Measurements from ENCODE around the gene NPC1. TPM values are rescaled to one million over a fixed set of nuclear protein-coding genes. Genes with fewer than 3 reads are reported as not detected.

The NPC1 gene
- total and polyA plus RNA-seq, 2 donors (not counting 3 experiments of a cell fraction or from before 2014, with no cell fraction given), result 40.6 to 45.2 TPM

DNA sequence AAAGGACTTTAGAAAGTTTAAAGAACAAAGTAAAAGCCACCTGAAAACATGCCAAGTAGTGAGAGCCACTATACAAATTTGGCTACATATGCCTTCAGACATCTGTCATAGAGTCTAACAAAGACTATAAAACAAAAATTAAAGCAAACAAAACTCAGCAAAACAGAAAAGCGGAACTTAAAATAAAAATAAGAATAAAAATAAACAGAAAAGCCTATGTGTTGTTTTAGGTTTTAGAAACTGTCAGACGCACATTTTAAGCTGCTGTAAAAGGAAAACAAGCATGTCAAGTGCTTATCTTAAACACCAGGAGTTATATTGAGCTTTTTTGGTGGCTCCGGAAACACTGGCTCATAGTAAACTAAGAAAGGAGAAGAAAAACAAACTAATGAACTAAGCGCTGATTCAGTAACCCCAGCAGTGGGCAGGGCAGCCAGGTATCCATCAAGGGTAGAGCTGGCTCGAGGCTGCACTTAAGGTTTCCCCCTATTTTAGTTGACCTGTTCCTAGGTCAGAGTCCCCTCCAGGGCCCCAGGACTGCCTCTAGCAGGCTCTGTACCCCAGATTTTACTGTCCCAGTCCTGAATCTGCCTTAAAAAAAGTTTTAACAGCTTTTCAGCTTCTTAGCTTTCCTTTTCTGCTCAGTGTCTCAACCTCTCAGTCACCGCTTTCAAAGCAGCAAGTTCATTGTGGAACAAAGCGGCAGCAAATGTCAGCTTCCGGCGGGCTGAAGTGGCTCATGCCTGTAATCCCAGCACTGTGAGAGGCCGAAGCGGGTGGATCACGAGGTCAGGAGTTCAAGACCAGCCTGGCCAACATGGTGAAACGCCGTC lies 98.4 kb downstream of the NPC1 start:
- FAIRE-seq (peak; percentile 87), DNase-seq (ENCODE audit: low read depth, low spot score) (peak; percentile 91)
- Histone ChIP-seq H3K27me3 (ENCODE audit: control insufficient read depth in 2 of 2, insufficient read depth in 2 of 2, low read length in 2 of 2) (no peaks in the 10 kb centered on the region), H3K4me2 (ENCODE audit: insufficient read depth, low read length) (peak overlapping the region; percentile 89), H3K36me3 (ENCODE audit: control insufficient read depth in 2 of 2, extremely low read depth in 1 of 2, insufficient read depth in 2 of 2, low read length in 2 of 2) (no peaks in the 10 kb centered on the region), H4K20me1 (replicated peaks; ENCODE audit: control insufficient read depth, extremely low read depth, insufficient read depth, low read length) (no peaks in the 10 kb centered on the region), H3K9ac (replicated peaks; ENCODE audit: extremely low read depth, insufficient read depth, low read length) (peak overlapping the region; percentile 53), H3K27ac (ENCODE audit: insufficient read depth, low read depth, low read length) (peak overlapping the region; percentile 68), H3K4me1 (ENCODE audit: control insufficient read depth, extremely low read depth, insufficient read depth, low read length) (peaks cover 30% of the 10 kb centered on the region), H3K79me2 (ENCODE audit: control insufficient read depth, insufficient read depth, low read length) (no peaks in the 10 kb centered on the region), H3K9me3 (replicated peaks; ENCODE audit: control insufficient read depth, insufficient read depth, low read length) (no peaks in the 10 kb centered on the region), H3K9me1 (replicated peaks; ENCODE audit: control insufficient read depth, extremely low read depth, insufficient read depth, low read length) (no peaks in the 10 kb centered on the region), H3K4me3 (replicated peaks in 1 of 3; ENCODE audit: insufficient read depth in 1 of 3, low read depth in 1 of 3, low read length in 3 of 3) (peak overlapping the region; percentile 3 to 27 (median 14)), H2AFZ (ENCODE audit: low read depth, low read length) (peak overlapping the region; percentile 55)
- TF ChIP-seq MYC (IDR thresholded peaks at IDR 0.05; ENCODE audit: low read depth, low read length) (no peak), EZH2 (IDR thresholded peaks at IDR 0.05; ENCODE audit: borderline replicate concordance, low read depth, low read length, severe bottlenecking) (no peak), POLR2A (IDR thresholded peaks at IDR 0.05; ENCODE audit: low read depth, low read length) (no peak), GATA2 (IDR thresholded peaks at IDR 0.05; ENCODE audit: insufficient read depth, insufficient read length, low read depth, low read length) (peak; percentile 66), FOS (IDR thresholded peaks at IDR 0.05; ENCODE audit: borderline replicate concordance, insufficient read depth, low read length) (peak; percentile 50), POLR2AphosphoS5 (IDR thresholded peaks at IDR 0.05; ENCODE audit: insufficient read depth, low read depth, low read length) (peak; percentile 25), JUN (IDR thresholded peaks at IDR 0.05; ENCODE audit: borderline replicate concordance, insufficient read depth, insufficient read length, low read depth) (peak; percentile 26), CTCF (IDR thresholded peaks at IDR 0.05; ENCODE audit: extremely low read depth in 1 of 2, insufficient read depth in 1 of 2, low read depth in 1 of 2, low read length in 2 of 2) (no peak), MAX (IDR thresholded peaks at IDR 0.05; ENCODE audit: insufficient read depth, insufficient read length) (no peak)
- BruUV-seq (replicated peaks), result no TSS peak
- ChIA-PET POLR2A (no interaction called here), CTCF (interaction anchor here (1.0 to 3.8 kb wide), 9 partner anchors 9 to 505 kb away, joined by 3 to 71 read pairs (median 5); partner anchors contain the start of gene RMC1)
- intact Hi-C loops (cut with micrococcal nuclease) (no loop called here), dilution Hi-C loops (cut with MboI; ENCODE audit: extremely low pct_ligation_motif_present, low sequenced_read_pairs) (no loop called here)

Data from endothelial cell of umbilical vein (primary cell).